Stimulated activated CD4-positive, alpha-beta T cell treated with anti-CD3 and anti-CD28 coated beads, TNF-alpha, amount 100 ng/mL, for 24 hours (primary cell): ENCODE measurements around the gene MTMR2.
A peak's percentile ranks its signal among the peaks of the same experiment; 100 is the strongest.
"Not testable (repeated sequence)": the region's sequence is repeated elsewhere in the genome, so short reads cannot be mapped to it uniquely, and the experiment has no call there.

Experiments used
- DNase-seq, 3 experiments: peaks; one replicate each; pipeline ENCODE4 v3.0.0-alpha.2; 2020; ENCODE audit warnings: low read depth in 3 of 3

Gene MTMR2

DNA sequence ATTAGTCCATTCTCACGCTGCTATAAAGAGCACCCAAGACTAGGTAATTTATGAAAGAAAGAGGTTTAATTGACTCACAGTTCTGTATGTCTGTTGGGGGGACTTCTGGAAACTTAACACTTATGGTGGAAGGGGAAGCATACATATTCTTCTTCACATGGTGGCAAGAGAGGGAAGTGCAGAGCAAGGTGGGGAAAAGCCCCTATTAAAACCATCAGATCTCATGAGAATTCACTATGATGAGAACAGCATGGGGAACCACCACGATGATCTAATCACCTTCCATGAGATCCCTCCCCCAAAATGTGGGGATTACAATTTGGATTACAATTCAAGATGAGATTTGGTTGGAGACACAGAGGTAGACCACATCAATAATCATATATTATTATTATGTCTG is 107.9 kb downstream of the MTMR2 start:
- DNase-seq = no peak

DNA sequence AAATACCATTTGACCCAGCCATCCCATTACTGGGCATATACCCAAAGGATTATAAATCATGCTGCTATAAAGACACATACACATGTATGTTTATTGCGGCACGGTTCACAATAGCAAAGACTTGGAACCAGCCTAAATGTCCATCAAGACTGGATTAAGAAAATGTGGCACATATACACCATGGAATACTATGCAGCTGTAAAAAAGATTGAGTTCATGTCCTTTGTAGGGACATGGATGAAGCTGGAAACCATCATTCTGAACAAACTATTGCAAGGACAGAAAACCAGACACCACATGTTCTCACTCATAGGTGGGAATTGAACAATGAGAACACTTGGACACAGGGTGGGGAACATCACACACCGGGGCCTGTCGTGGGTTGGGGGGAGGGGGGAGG is 112.9 kb downstream of the MTMR2 start:
- not testable (repeated sequence) for DNase-seq

DNA sequence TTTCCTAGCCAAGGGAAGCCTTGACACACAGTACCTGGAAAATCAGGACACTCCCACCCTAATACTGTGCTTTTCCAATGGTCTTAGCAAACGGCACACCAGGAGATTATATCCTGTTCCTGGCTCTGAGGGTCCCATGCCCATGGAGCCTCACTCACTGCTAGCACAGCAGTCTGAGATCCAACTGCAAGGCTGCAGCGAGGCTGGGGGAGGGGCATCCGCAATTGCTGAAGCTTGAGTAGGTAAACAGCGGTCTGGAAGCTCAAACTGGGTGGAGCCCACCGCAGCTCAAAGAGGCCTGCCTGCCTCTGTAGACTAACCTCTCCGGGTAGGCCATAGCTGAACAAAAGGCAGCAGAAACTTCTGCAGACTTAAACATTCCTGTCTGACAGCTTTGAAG is 117.4 kb downstream of the MTMR2 start:
- DNase-seq = not testable (repeated sequence)

DNA sequence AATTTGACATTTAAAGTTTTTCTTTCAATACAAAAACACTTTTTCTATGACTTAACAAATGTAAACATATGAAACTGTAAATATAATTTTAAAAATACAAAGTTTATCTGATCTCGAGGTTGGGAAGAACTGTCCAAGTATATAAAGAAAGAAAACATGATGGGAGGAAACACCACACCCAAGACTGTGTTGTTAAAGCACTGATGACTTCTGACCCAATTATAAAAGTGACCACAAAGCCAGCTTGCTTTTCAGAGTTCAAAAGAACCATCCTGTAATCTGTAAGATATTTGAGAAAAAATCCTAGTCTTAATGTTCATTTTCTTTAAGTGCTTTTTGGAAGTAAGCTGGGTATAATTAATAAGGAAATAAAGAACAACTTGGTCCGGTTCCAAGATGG is 118.0 kb downstream of the MTMR2 start:
- no peak for DNase-seq

DNA sequence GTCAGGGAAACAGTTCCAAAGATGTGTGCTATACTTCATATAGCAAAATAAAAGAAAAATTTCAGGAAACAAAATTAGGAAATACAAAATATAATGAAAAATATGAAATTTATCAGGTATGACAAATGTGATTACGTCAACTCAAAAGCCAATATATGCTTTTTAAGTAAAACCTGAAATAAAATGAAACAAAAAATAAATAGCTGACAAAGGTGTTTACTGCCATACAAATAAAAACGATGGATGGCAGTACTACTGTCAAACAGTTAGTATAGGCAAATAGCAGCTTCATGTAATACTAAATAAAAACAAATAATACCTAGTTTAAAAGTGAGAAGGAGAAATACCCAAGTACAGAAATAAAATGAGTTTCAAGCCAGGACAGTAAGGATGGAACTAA is 119.9 kb downstream of the MTMR2 start:
- no peak for DNase-seq

DNA sequence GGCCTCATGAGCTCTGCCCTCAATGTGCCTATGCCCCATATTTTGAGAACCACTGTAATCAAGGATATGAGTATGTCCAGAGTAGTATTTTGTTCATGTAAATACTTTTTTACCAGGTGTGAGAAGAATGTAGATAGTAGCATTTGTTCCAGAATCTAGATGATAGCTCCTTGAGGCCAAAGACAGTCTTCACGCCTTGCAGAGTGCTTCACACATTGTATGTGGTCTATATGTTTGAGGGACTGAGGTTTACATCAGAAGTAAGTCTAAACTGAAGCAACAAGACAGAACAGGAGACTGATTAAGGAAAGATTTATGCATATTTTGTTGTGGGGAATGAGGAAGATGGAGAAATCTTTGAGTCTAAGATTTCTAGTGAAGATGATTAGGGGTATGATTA is 121.1 kb downstream of the MTMR2 start:
- DNase-seq = no peak

DNA sequence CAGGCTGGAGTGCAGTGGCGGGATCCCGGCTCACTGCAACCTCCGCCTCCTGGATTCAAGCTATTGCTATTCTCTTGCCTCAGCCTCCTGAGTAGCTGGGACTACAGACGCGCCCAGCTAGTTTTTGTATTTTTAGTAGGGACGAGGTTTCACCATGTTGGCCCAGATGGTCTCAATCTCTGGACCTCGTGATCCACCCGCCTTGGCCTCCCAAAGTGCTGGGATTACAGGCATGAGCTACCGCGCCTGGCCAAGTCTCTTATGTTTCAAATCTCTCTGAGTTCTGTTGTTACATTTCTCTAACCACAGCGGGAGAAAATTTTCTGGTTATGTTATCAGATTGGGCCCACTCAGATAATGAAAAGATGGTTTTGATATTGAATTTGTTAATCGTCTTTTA is 123.5 kb downstream of the MTMR2 start:
- DNase-seq = no peak

DNA sequence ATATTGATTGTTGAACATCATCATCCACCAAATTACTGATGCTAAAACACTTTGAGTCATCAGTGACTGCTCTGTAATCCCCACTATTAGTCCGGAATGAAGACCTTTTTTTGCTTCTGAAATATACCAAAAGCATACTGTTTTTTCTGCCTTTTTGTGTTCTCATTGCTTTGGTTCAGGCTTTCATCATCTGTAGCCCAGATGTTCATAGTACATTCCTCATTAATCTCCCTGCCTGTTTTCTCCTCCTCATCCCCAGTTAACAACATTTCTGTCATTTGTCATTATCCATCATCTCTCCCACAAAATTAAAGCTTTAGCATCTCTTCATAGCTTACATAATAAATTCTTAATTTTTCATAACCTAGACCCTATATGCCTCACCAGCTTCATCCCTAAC is 124.4 kb downstream of the MTMR2 start:
- no peak for DNase-seq

DNA sequence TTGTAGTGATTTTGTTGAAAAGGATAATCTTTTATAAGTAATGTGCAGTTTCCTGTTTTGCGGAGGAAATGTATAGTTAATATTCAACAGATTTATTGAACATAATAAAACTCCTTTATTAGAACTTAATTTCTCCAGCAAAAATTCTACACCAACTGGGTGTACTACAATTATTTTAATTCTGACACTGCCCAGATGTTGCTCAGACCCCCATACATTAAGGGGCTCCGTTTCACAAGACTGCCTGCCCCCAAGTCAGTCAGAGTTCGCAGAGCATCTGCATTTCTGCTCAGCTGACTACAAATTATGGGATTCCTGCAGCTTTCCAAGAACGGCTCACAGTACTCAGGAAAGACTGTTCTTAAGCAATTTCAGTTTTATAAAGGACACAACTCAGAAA is 127.4 kb downstream of the MTMR2 start:
- DNase-seq = no peak

DNA sequence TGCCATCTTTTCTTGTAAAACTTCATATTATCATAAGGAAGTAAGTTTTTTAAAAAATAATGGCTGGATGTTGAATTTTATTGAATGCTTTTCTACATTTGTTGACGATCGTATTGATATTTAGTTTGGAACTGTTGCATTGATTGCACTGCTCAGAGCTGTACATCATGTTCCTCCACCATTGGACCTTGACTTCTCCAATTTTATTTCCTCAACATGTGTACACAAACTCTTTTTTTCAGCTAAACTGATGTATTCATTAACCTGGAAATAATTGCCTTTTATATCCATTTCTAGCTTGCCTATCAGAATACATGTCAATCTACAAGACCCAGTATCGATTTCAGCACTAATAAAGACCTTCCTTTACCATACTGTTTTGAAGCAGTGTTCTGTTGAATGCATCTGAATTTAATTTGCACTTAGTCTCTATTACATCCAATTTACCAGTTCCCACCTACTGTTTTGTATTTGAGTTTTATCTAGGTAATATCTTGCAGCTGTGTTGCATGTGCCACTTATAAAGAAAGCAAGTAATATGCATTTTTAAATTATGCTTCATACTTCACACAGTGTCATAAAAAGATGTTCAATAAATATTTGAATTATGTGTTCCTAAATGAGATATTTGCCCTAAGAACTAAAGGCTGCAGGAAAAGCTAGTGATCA is 128.1 kb downstream of the MTMR2 start:
- no peak for DNase-seq

DNA sequence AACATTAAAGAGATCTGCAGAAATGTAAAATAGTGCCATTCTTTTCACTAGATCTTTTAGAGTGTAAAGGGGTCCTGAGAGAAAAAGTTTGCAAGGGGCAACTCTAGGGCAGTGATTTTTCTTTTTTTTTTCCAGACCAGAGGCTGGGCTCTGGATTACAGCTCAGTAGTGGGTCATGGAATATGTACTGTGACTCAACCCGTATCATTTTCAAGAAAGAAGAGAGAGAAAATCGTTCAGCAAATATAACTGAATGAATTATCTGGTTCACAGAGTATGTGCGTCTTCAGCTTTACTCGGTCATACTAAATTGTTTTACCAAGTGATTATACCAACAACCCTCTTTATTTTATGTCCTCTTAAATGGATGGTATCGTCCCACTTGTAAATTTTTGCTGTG is 129.8 kb downstream of the MTMR2 start:
- DNase-seq = no peak

DNA sequence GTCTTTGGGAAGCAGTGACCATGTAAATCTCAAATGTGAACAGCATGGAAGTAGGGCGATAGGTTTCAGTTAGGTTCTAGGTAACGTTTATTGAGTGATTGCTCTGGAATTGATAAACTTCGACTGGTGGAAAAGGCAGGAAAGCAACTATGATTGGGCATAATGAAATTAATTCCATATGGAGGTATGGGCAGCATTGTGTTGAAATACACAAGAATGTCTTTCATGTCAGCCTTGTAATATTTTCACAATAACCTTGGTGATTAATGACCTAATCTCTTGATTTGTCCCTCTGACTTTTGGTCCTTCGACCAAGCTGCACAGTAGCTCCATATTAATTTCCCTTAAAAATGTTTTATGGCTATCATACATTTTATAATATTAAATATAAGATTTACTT is 130.8 kb downstream of the MTMR2 start:
- no peak for DNase-seq

DNA sequence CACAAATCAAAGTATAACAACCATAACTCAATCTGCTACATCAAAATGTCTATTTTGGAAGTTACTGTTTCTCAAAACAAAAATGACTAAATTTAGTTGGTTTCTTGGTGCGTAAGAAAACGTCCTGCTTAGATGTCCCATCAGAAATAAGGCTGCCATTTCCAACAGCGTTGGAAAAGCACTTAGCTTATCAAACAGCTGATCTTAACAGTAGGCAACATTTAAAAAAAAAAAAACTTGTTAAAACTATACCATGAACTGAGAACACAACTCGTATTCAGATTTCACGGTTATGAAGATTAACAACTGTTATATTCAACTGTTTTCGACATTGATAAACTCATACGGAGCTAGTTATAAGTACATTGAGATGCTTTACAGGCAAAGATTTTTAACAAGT is 131.2 kb downstream of the MTMR2 start:
- no peak for DNase-seq

DNA sequence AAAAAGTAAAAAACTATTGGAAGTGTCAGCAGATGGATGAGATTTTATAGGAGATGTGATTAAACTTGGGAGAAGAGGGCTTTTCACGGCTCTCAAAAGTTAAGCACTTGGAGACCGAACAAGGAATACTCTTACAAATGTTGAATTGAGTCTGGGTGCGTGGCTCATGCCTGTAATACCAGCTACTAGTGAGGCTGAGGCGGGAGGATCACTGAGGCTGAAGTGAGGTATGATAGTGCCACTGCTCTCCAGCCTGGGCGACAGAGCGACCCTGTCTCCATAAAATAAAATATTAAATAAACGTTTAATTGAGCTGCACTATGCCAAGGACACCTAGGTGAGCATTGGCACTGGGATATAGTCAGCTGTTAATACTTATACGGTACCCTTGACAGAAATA is 131.7 kb downstream of the MTMR2 start:
- DNase-seq = no peak

DNA sequence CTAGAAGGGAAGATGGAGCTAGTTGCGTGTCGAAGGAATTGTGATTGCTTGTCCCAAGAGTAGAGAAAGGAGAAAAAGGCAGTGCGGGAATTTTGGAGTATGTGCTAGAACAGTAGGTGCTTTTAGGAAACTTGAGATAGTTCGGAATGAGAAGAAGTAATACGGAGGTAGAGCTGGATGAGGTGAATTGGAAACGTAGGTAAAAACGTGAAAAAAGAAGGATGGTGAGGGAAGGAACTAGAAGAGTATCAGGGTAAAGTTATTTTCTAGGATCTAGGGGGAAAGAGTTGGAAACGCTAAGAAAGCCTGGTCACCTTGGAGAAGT is 132.2 kb downstream of the MTMR2 start:
- no peak for DNase-seq

DNA sequence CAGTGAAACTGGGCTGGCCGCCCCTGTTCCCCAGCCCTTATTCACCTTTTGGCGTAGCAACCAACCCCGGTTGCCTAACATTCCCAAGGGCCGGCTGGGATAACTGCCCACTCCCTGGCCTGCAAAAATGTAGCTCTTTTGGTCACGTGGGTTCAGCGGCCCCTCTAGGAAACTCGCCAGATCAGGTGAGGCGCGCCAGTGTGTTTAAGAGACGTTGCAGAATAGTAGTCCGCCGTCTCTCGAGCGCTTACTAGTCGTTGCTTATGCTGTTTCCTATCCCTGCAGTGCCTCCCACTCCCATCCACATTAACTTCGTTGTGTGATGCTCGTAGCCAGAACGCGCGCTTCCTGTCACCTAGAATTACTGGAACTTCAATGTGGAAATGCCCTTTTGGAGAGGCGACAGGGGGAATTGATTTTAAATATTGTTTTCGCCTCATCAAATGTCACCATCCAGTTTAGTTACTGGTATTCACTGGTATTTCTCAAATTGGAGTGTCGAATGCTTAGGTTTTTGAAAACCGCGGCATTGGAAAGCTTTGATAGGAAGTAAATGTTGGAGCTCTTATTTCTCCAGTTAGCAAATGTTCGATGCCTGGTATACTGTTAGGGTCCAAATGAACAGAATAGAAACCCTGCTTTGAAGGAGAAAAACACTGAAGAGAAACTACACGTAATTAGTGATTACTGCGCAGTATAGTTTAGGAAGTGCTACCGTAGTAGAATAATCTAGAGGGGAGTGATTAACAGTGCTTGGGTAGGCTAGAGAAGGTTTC is 132.8 kb downstream of the MTMR2 start:
- peak; percentile 21 to 51 (median 24) for DNase-seq

DNA sequence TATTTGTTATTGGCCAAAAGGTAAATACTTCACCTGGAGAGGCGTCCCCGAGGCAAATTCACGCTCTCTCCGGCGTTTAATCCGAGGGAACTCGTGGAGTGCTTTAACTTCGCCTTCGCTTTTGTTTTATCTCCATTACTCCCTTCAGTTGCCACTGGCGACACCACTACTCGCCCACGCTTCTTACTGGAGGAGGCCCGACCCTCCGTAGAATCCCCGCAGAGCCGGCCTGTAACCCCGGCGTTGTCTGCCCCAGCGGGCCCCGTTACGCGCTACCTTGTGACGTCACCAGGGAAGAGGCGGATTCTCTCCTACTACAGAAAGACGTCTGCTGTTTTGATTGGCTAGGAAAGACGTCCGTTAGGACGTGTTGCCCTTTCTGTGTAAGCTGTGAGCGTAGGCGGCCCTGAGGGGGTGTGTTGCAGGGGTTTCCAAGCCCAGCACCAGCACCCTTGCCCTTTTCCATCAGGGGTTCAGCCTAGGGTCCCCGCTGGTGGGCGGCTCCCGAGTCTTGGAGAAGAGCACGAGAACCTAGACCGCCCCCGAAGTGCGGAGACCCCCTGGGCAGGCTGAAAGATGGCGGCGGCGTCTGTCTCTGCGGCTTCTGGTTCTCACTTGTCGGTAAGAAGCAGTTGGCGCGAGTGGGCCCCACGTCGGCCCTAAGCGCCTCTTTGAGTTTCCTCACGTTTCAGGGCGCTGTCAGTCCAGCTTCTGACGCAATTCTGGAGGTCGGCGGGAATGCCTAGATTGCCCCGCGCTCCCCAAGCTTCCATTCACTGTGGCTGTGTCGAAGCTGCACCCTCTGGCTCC is 133.6 kb downstream of the MTMR2 start, which contains the start of gene CEP57:
CEP57 (plus strand) TSS at position 376 of the 810 bp plus-strand sequence; CDS start at position 577, 201 bp downstream.
- DNase-seq = peak; percentile 89 to 95 (median 94)

DNA sequence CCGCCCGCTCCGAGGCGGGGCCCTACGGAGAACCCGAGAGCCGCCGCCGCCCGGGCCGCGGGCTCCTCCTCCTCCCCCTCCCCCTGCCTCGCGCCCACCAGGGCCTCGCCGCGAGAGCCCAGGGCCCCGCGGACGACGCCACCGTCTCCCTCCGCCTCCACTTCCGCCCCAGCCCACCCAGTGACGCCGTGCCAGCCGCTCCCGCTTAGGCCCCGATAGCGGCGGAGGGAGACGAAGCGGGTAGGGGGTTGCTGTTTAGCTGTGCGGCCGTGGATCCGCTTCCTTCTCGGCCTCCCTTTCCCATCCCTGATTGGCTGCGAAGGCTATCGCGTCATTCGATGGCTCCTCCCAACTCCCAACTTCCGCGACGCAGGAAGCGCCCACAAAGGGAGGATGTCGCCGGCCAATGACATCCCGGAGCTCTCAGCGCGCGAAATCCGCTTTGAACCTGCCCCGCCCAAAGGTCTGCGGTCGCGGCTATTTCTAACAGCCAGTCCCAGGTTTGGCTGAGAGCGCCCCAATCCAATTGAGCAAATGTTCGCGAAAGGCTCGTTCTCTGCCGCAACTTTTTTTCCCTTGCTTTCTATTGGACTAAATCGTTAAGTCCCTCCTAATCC is 134.3 kb downstream of the MTMR2 start, which contains the start of gene FAM76B:
FAM76B (minus strand) TSS at position 277 of the 617 bp plus-strand sequence. CDS start 304 bp downstream, outside the sequence.
- DNase-seq = peak; percentile 88 to 94 (median 94)

DNA sequence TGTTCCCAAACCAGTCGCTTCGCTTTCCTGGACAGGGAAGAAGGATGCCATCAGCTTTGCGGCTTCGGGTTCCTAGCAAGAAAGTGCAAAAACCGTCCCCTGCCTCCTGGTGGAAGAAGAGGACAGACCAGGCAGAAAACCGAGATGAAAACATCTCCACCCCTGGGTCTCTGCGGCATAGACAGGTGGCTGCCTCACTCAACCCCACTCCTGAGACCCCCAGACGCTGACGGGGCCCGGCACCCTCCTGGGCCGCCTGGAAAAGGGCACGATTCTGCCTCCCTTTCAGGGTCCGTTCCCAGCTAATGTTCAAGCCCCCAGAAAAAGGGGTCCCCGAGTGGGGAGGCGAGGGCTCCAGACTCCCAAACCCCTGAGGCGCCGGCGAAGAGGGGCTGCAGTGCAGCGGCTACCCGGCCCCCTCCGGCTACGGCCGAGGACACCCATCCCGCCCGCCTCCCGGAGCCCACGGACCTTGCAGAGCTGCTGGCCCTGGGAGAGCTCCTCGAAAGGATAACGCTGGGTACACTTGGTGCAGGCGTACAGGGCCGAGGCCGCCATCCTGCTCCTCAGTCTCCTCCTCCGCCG is 134.9 kb downstream of the MTMR2 start:
- DNase-seq = peak in 2 of 3 experiments; percentile 5 to 6
